Stimulated activated CD8-positive, alpha-beta memory T cell treated with anti-CD3 and anti-CD28 coated beads, Interleukin-2, amount 100 ng/mL, for 1 hour (primary cell): ENCODE measurements around the gene RPL7L1.
"Not testable (repeated sequence)": the region's sequence is repeated elsewhere in the genome, so short reads cannot be mapped to it uniquely, and the experiment has no call there.

ENCODE experiments used
- DNase-seq, 2 donors: peaks; one replicate each; pipeline ENCODE4 v3.0.0-alpha.2; 2020; ENCODE audit warnings: low read depth in 2 of 2

Gene RPL7L1

DNA sequence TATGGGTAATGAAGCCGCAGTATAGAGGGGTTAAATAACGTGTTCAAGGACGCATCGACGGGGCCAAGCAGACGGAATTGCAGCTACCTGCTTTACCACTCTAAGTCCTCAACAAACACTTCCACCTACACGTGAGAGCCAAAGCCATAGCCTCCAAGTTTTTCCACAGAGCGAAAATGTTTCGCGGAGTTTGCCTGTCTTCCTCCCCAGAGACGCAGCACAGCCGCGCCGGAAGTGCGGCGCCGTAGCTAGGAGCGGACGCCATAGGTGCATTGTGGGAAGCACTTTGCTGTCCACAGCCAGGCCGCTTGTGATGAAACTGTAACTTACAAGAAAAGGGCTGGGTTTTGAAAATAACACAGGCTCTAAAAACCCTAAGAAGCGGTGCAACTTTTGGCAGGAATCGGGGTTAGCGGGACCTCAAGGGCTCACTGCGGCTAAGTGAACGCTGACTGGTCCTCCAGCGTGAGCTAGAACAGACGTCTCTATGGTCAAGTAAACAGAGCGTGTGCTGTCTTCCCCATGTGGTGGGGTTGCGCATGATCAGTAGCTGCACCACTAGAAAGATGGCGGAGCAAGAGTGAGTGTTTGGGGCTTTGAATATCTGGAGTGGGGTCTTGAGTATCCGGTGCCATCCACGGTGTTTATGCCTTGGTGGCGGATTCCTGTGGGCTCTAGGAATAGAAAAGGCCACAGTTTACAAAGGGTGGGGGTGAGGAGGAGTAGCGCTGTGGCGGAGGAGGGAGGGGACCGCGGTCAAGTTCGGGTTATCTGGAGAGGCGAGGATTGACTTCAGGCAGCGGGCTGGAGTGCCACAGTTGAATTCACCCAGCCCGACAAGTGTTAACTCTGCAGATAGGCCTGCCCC is at the start of gene RPL7L1:
RPL7L1 (plus strand) TSS at position 245 of the 868 bp plus-strand sequence; CDS start at position 540, 295 bp downstream.
- peak; percentile 64 to 65 for DNase-seq

DNA sequence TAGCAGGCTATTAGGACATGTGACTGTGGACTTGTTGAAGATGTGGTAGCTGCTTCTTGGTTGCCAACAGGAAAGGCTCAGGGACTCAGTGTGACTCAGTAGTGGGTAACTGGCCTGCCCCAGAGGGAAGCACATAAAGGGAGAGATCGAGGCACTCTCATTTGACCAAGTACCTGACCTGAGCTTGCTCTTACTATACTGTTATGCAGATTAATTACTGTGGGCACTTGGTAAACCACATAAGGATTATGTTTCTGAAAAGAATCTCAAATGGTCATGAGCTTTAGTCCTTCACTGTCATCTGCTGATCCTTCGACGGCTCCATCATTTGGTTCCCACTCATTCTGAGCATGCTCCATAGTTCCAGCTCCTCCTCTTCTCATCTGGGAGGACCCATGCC is 48.2 kb upstream of the RPL7L1 start:
- no peak for DNase-seq

DNA sequence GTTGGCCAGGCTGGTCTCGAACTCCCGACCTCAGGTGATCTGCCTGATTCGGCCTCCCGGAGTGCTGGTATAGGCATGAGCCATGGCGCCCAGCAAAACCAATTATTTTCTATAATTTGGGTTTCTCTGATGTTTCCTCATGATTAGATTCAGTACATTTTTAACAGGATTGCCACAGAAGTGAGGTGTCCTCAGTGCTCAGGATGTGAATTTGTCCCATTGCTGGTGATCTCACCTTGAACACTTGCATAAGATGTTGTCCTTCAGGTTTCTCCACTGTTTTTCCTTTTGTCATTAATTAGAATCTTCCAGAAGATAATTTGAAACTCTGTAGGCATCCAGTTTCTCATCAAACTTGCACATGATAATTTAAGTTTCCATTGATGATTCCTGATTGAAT is 45.4 kb upstream of the RPL7L1 start:
- DNase-seq, result no peak

DNA sequence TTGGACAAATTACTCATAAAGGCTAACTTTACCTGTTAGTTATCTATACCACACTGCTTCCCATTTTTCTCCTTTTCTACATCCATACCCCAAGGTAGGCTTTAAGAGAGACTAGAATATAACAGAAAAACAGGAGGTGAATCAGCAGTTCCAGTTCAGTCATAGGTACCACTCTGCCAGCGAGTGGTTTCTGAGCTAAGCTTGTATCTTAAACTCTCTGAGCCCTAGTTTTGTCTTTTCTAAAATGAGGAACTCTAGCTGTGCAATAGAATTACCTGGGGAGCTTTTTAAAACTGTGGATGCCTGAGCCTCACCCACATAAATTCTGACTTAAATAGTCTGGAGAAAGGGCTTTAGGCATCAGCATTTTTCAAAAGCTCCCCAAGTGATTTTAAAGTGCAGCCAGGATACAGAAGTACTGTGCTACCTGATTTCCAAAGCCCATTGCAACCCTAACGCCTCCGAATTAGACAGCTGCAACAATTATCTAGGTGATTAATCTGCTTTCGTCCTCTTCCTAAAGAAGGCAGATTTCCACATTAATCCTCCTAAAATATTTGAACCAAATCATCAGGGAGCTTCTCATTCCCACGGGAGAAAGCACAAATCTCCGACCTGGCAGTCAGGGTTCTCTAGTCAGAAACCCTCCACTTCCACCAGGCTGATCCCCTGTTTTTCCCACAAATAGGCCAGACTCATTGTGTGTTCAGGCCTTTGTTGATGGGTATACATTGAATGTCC is 37.4 kb upstream of the RPL7L1 start:
- no peak for DNase-seq

DNA sequence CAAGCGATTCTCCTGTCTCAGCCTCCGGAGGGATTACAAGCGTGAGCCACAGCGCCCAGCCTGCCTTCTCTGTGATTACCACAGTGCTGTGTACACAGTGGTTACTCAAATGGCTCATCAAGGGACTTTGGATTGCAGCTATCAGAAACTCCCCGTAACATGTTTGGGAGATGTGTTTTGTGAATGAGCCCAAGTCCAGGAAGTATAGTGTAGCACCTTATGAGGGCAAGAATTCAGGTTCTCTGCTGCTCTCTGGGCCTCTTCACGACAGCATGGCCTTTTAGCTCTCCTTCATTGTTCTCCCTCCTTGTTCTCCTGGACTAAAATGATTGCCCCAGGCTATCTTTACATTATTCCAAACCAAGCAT is 34.1 kb upstream of the RPL7L1 start:
- DNase-seq, result no peak

DNA sequence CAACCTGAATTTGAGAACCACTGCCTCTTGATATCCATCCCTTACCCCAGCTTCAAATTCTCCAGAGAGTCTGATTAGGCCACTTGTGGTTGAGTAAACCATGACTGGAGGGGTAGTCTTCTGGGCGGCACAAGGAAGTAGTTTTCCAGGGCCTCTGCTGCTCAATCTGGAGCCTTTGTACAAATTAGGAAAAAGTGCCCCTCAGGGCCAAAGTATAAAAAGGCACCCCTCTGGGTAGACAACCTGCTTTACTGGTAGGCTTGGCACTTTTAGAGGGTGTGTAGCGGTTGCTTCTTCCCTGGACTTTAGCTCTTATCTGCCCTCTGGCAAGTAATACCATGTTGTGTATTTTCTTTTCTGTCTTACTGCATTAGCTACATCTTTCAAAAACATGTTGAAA is 32.9 kb upstream of the RPL7L1 start:
- DNase-seq, result no peak

DNA sequence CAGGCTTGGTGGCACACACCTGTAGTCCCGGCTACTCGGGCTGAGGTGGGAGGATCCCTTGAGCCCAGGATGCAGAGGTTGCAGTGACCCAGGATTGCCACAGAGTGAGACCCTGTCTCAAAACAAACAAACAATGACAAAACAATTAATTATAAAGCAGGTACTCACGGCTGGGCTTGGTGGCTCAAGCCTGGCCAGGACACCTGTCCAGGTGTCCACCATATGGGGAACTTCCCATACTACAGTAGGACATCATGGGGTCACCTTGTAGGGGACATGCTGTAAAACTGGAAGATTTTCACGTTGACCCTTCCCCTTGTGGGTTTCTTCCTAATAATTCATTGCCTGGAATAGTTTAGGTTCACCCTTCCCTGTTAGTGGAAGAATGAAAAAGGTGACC is 30.7 kb upstream of the RPL7L1 start:
- no peak for DNase-seq

DNA sequence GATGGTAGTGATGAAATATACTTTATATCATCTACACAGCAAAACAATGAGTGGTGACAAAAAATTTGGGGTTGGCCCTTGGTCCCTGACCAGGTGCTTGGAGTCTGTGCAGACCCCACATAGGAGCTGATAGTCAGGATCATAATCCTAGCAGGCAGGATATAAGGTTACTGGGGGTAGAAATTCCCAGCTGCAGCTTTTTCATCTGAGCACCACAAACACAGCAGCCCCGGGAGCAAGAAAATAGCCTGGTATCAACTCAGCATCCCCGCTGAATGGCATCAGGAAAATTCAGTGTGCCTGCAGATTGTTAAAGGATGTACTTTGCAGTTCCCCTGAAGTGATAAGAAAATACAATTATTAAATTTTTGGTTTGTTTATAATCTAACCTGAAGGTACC is 27.8 kb upstream of the RPL7L1 start:
- no peak for DNase-seq

DNA sequence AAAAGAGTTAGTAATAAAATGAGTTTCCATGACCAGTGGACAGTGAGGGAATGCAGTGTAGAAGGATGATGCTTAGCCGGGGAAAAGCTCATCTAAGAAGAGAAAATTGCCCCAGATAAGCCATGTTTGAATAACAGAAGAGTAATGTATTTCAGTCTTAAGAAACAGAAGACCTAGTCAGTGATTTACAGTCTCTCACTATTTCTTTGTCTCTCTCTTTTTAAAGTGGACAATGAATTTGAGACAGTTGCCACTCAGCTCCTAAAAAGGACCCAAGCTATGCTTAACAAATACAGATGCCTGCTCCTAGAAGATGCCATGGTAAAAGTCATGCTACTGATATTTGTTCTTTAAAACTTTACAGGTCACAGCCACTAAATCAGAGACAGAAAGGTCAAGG is 19.4 kb upstream of the RPL7L1 start:
- DNase-seq, result no peak

DNA sequence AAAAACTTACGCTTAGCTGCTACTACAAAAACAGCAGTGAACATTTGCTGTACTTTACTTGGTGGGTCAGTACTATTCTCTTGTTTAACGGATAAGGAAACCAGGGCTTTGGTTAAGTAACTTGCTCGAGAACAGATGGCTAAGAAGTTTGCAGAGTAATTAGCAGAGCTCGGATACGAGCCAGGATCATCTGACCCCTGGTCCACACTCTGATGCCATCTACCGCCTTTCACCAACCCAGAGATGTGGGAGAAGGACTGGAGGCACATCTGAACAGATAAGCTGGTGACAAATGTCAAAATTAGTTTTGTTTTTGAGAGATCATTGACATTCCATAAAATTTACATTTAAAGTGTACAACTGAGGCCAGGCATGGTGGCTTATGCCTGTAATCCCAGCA is 18.9 kb upstream of the RPL7L1 start:
- no peak for DNase-seq

DNA sequence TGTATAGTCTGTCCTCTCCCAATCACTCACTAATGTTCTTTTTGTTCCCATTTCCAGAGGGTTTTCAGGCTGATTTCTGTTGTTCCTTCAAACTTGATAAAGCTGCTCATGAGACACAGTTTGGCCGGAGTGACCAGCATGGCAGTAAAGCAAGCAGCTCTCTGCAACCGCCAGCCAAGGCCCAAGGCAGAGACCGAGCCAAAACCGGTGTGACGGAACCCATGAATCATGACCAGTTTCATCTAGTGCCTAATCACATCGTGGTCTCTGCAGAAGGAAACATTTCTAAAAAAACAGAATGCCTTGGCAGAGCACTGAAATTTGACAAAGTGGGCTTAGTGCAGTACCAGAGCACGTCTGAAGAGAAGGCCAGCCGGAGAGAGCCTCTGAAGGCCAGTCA is 14.8 kb upstream of the RPL7L1 start:
- no peak for DNase-seq

DNA sequence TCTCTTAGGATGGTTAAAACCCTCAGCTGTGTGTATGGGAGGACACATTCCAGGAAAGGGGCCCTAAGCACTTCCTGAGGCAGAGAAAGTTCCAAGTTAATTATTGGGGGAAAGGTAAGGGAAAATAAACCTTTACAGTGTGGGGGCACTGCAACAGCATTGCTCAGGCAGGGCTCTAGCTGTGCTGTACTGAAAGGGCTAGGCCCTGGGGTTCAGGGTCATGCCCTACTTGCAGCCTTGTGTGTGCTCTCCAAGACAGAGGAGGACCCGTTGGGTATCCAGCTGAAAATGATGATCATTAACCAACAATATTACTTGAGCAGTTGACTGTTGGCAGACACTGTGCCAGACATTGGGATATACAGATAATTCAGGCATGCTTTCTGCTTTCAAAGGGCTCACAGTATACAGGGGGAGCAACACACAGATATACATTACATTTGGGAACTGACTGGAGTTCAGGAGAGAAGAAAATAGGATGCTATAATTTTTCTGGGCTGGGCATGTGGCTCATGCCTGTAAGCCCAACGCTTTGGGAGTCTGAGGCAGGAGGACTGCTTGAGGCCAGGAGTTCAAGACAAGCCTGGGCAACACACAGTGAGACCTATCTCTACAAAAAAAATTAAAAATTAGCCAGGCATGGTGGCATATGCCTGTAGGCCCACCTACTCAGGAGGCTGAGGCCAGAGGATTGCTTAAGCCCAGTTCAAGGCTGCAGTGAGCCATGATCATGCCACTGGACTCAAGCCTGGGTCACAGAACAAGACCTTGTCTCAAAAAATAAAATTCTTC is 9.1 kb upstream of the RPL7L1 start:
- DNase-seq, result no peak

DNA sequence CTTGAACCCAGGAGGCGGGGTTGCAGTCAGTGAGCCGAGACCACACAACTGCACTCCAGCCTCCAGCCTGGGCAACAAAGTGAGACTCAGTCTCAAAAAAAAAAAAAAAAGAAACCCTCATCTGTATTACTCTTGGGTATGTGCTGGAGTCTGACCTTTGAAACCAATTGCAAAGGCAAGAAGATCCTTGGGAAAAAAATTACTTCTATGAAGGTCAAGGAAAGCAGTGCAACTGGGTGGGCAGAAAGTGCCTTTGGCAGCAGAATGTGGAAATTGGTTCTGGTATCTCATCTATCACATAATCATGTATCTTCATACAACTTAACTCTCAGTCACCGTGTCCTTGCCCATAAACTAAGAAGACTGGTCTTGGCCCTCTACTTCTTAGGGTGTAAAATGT is 7.7 kb upstream of the RPL7L1 start:
- no peak for DNase-seq

DNA sequence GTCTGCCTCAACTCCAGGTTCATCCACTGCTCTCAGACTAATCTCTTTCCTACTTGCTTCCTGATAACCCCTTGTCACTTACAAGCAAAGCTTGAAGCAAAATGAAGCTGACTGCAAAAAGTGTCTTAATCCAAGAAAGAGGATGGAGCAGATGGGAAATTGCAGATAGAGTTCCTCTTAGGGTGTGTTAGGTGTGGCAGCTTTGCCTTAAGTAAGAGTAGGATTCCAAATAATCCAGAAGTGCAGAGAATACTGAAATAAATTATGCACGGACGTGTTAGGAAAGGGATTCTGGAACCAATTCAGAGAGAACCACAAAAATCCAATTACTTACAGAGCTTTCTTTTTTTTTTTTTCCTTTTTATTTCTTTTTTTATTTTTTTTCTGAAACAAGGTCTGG is 6.1 kb upstream of the RPL7L1 start:
- DNase-seq, result no peak

DNA sequence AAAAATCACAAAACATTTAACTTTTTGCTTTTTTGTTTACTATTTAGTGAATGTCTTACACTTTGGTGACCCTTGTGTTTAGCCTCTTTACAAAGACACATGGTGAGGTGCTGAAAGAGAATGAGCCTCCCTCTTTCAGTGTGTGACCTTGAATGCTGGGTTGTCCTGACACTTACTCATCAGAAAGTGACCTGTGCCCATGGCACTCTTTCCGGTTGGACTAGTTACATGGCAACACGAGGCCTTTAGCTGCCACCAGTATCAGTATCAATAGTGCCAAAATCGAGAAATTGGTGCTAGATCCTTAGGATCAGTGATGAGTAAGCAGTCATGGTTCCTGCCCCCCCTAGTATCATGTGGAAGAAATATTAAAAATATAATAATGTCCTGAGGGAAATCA is 1.7 kb upstream of the RPL7L1 start:
- no peak for DNase-seq

DNA sequence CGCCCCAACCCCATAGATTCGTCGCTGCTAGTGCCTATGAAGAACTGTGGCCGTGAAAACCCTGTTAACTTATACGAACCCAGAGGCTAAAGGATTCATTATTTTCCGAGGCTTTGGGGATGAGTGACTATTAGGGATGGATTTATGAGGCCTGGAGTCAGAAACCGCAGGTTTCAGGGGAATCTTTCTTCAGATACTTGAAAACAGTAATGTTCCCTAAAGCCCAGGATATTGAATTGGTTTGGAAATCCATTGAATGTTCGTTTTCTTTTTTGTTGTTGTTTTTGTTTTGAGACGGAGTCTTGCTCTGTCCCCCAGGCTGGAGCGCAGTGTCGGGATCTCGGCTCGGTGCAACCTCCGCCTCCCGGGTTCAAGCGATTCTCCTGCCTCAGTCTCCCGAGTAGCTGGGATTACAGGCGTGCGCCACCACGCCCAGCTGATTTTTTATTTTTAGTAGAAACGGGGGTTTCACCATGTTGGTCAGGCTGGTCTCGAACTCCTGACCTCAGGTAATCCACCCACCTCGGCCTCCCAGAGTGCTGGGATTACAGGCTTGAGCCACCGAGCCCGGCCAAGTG is 913 bp downstream of the RPL7L1 start:
- not testable (repeated sequence) for DNase-seq

DNA sequence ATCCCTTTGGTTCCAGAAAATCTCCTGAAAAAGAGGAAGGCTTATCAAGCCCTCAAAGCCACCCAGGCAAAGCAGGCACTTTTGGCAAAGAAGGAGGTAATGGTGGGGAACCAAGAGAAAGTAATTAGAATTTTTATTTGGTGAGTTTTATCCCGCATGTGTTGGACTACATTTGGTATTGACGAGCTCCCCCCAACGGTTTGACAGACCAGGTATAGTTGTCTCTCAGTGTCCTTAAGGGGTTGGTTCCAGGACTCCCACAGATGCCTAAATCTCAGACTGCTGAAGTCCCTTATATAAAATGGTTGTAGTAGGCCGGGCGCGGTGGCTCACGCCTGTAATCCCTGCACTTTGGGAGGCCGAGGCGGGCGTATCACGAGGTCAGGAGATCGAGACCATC is 1.5 kb downstream of the RPL7L1 start:
- not testable (repeated sequence) for DNase-seq

DNA sequence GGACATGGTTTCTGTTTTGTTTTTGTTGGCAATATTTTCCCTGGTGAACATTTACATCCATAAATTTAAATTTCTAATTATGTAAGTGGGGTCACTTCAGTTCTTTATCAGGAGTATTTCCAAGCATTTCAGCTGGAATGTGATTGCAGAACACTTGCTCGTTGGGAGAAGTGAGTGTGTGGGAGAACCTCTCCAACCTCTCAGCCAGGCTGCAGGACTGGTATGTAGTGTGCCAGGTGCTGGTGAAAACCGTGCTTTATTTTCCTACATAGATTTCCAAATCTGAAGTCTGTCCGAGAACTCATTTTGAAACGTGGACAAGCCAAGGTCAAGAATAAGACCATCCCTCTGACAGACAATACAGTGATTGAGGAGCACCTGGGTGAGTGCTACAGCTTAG is 6.3 kb downstream of the RPL7L1 start:
- no peak for DNase-seq

DNA sequence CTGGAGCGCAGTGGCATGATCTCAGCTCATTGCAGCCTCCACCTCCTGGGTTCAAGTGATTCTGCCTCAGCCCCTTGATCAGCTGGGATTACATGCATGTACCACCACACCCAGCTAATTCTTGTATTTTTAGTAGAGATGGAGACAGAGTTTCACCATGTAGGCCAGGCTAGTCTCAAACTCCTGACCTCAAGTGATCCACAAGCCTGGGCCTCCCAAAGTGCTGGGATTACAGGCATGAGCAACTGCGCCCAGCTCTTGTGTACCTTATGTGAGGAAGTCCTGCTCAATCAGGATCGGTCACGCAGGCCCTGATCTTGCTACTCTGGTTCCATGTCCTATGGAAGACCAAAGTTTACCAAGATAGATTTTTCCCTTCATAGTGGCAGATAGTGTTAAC is 8.8 kb downstream of the RPL7L1 start:
- DNase-seq, result not testable (repeated sequence)

DNA sequence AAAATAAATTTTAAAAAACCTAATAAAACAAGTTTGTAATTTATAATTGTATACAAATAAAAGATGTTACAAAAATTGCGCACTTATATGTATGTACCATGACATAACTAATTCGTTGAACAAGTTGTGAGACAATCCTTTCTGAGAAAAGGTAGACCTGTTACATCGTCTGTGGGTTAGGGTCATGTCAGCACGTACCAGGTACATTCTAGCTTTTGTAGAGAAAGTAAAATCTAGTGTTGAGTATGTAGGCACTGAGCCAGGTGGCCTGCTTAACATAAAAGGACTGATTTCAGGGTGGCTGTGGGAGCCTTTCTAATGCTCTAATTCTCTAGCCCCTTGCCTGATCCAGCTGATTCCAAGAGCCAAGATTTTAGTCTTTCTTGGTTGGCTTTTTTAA is 10.4 kb downstream of the RPL7L1 start:
- DNase-seq, result no peak

DNA sequence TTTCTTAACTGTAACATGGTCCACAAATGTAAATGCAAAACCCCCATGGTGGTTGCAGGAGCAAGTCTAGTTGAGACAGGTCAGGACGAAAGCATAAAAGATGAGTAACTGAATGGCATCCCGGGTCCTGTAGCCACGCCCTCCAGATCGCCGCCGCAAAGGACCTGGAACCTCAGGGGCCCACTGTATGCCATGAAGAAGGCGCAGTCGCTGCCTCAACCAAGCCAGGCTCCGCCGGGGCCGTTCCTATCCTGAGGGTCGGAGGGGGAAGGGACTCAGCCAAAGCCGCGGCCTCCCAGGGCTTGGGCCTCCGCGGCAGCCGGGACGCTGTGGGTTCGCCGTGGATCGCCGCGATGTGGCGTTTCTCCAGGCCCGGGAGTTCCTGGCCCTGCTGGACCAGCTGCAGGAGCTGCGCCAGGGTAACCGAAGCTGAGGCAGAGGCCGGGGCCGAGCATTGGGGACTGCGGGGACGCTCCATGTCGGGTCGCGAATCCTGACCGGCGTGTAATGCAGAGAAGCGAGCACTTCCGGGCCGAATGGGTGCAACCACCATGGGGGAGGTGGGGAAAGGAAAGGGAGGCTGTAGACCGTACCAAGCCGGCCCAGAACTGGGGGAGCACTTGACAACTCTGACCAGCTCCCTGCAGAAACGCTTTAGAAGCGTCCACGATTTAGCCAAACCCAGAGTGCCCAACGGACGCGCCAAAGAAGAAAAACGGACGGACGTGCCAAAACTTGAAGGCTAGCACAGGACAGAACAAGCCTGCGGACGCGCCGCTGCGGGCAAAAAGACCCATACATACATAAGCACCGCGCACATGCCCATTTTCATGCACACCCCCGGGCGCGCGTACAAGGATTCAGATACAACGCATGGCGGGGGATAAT is 11.1 kb downstream of the RPL7L1 start:
- DNase-seq, result peak; percentile 68 to 78
